DMS 273 (cell line): ENCODE data around the gene RPTOR.
A peak's percentile ranks its signal among the peaks of the same experiment; 100 is the strongest.

ENCODE experiments used
- DNase-seq: peaks from one replicate; lab custom pipeline; 2025; ENCODE audit not compliant: unreplicated experiment; lab: John Stamatoyannopoulos, UW

The RPTOR gene

GRCh38 chr17:80709090-80709695 is 164.6 kb downstream of the RPTOR start:
- DNase-seq, result no peak

GRCh38 chr17:80710714-80711302 is 166.2 kb downstream of the RPTOR start:
- no peak for DNase-seq

- DNase-seq, result no peak
Observed at GRCh38 chr17:80712089-80712488, 167.5 kb downstream of the RPTOR start.

- no peak for DNase-seq
Observed at GRCh38 chr17:80712606-80713005, 168.0 kb downstream of the RPTOR start.

- DNase-seq, result no peak
Observed at GRCh38 chr17:80716986-80717719, 172.5 kb downstream of the RPTOR start.

- no peak for DNase-seq
Observed at GRCh38 chr17:80717720-80718083, 173.1 kb downstream of the RPTOR start.

GRCh38 chr17:80718428-80718827 is 173.8 kb downstream of the RPTOR start:
- no peak for DNase-seq

GRCh38 chr17:80719449-80719848 is 174.8 kb downstream of the RPTOR start:
- no peak for DNase-seq

GRCh38 chr17:80720610-80721577 is 176.3 kb downstream of the RPTOR start:
- no peak for DNase-seq

- DNase-seq, result no peak
Observed at GRCh38 chr17:80722661-80723060, 178.0 kb downstream of the RPTOR start.

GRCh38 chr17:80724775-80725266 is 180.2 kb downstream of the RPTOR start:
- no peak for DNase-seq

GRCh38 chr17:80725517-80725916 is 180.9 kb downstream of the RPTOR start:
- no peak for DNase-seq

GRCh38 chr17:80726558-80727408 is 182.1 kb downstream of the RPTOR start:
- DNase-seq, result no peak

- DNase-seq, result no peak
Observed at GRCh38 chr17:80727409-80727755, 182.7 kb downstream of the RPTOR start.

GRCh38 chr17:80729016-80729415 is 184.4 kb downstream of the RPTOR start:
- DNase-seq, result no peak

GRCh38 chr17:80729761-80730160 is 185.1 kb downstream of the RPTOR start:
- peak; percentile 36 for DNase-seq

GRCh38 chr17:80730739-80731138 is 186.1 kb downstream of the RPTOR start:
- no peak for DNase-seq

- no peak for DNase-seq
Observed at GRCh38 chr17:80731323-80731722, 186.7 kb downstream of the RPTOR start.

GRCh38 chr17:80732268-80732667 is 187.6 kb downstream of the RPTOR start:
- no peak for DNase-seq
